HepG2 (cell line): ENCODE measurements around the gene CEBPA. TPM values are rescaled to one million over a fixed set of nuclear protein-coding genes. Genes with fewer than 3 reads are reported as not detected.

ENCODE experiments used
- BHLHE40 ChIP-seq: IDR thresholded peaks from 2 replicates; pipeline ENCODE4 v1.6.1; 2011; ENCODE audit warnings: low read length, improper control_type of control experiment
- DMAP1 ChIP-seq: IDR thresholded peaks from 2 replicates; pipeline ENCODE4 v1.6.1; 2016
- KDM5B ChIP-seq: sonication (generic); formaldehyde crosslinking; IDR thresholded peaks from 2 replicates; pipeline ENCODE4 v1.4.0; 2020; ENCODE audit warnings: missing genetic modification reagents, mild to moderate bottlenecking, borderline replicate concordance
- NR2F6 ChIP-seq, 2 experiments: IDR thresholded peaks; 2 replicates each; pipeline ENCODE4 v1.6.1; 2016; ENCODE audit warnings: antibody characterized with exemption in 1 of 2, mild to moderate bottlenecking in 1 of 2
- PHF5A ChIP-seq: IDR thresholded peaks from one replicate; pipeline ENCODE4 v1.6.1; 2018; ENCODE audit warnings: low read depth, missing genetic modification reagents; ENCODE audit not compliant: unreplicated experiment
- PPARG ChIP-seq: conservative IDR thresholded peaks from 2 replicates; pipeline ENCODE4 v1.6.1; 2016; ENCODE audit warnings: missing biosample characterization, missing genetic modification reagents
- RARA ChIP-seq: IDR thresholded peaks from 2 replicates; pipeline ENCODE4 v1.6.1; 2016; ENCODE audit warnings: missing genetic modification reagents, missing compliant biosample characterization
- RXRB ChIP-seq: IDR thresholded peaks from 2 replicates; pipeline ENCODE4 v1.6.1; 2016; ENCODE audit warnings: borderline replicate concordance, missing genetic modification reagents, missing compliant biosample characterization
- ZBTB40 ChIP-seq, 2 experiments: fragments of 450-650 bp in 1 of 2; sonication (generic) in 1 of 2; formaldehyde crosslinking in 1 of 2; IDR thresholded peaks; 2 replicates each; pipeline versions ENCODE4 v1.6.1 to v1.8.0; 2016 to 2022; ENCODE audit warnings: antibody characterized with exemption in 1 of 2, mild to moderate bottlenecking in 1 of 2, missing genetic modification reagents in 1 of 2
- ZFY ChIP-seq: sonication (generic); formaldehyde crosslinking; IDR thresholded peaks from 2 replicates; pipeline ENCODE4 v1.4.0; 2020; ENCODE audit warnings: missing genetic modification reagents
- ZNF329 ChIP-seq: sonication (generic); formaldehyde crosslinking; IDR thresholded peaks from 2 replicates; pipeline ENCODE4 v1.9.0; 2021; ENCODE audit warnings: low read depth, mild to moderate bottlenecking, missing genetic modification reagents
- ZNF343 ChIP-seq: sonication (generic); formaldehyde crosslinking; IDR thresholded peaks from 2 replicates; pipeline ENCODE4 v1.4.0; 2020; ENCODE audit warnings: mild to moderate bottlenecking, missing genetic modification reagents
- ZNF609 ChIP-seq: sonication (generic); formaldehyde crosslinking; IDR thresholded peaks from 2 replicates; pipeline ENCODE4 v1.4.0; 2020; ENCODE audit warnings: mild to moderate bottlenecking, missing genetic modification reagents, borderline replicate concordance
- ZNF720 ChIP-seq: sonication (generic); formaldehyde crosslinking; IDR thresholded peaks from 2 replicates; pipeline ENCODE4 v1.4.0; 2020; ENCODE audit warnings: missing genetic modification reagents
- ZNF746 ChIP-seq: sonication (generic); formaldehyde crosslinking; IDR thresholded peaks from 2 replicates; pipeline ENCODE4 v1.8.0; 2022; ENCODE audit warnings: mild to moderate bottlenecking, missing genetic modification reagents
- polyA plus RNA-seq, 8 experiments: library from polyadenylated mRNA; depleted of rRNA in 3 of 8; stranded (reverse) in 7 of 8; unstranded in 1 of 8; fragments of >200 nt; fragmentation: Illumina TruSeq in 4 of 8; extraction: Trizol in 4 of 8; gene quantifications; 2 replicates each; pipeline versions ENCODE4 v1.2.1 to v1.2.3, GENCODE V29; 2011 to 2016; ENCODE audit warnings: low read depth in 4 of 8, missing spikeins in 1 of 8, mixed read lengths in 1 of 8; ENCODE audit not compliant: insufficient read depth in 1 of 8
- total RNA-seq, 5 experiments: library from RNA; depleted of rRNA; stranded (reverse); fragments of >200 nt; fragmentation: Illumina TruSeq; extraction: Trizol; gene quantifications; 2 replicates each; pipeline ENCODE4 v1.2.3, GENCODE V29; 2016; ENCODE audit warnings: low read depth in 1 of 5

Gene CEBPA
- total and polyA plus RNA-seq, 2 of the 13 experiments (the other 11 are each of a cell fraction or from before 2014, with no cell fraction given), result 24.8 to 103 TPM

GRCh38 chr19:33290956-33291622, 11.2 kb downstream of the CEBPA start (continued):
- peak; percentile 75 for TF ChIP-seq RARA (CRISPR knock-in tag)
- 0 out of 2 replicates have a peak, but pooled peaks have one; percentile 1 for TF ChIP-seq ZNF720 (CRISPR knock-in tag)
- no peak for TF ChIP-seq DMAP1 (CRISPR knock-in tag)
- no peak for TF ChIP-seq ZNF609 (CRISPR knock-in tag)
- no peak for TF ChIP-seq PHF5A
- TF ChIP-seq PPARG (CRISPR knock-in tag), result peak; percentile 59
- peak; percentile 26; the same call in 1 of the 2 replicates for TF ChIP-seq BHLHE40
- no peak for TF ChIP-seq ZNF329 (CRISPR knock-in tag)
- TF ChIP-seq ZFY (CRISPR knock-in tag), result 0 out of 2 replicates have a peak, but pooled peaks have one; percentile 46
- no peak for TF ChIP-seq ZNF746 (CRISPR knock-in tag)
- TF ChIP-seq KDM5B (CRISPR knock-in tag), result peak; percentile 42; the same call in 1 of the 2 replicates
- peak; percentile 33; the same call in 1 of the 2 replicates for TF ChIP-seq NR2F6 (IDR thresholded peaks at IDR 0.05)
- peak; percentile 23; the same call in 1 of the 2 replicates for TF ChIP-seq NR2F6 (CRISPR knock-in tag; IDR thresholded peaks at IDR 0.05)
- no peak for TF ChIP-seq ZBTB40 (IDR thresholded peaks at IDR 0.05)
- no peak for TF ChIP-seq ZBTB40 (CRISPR knock-in tag; IDR thresholded peaks at IDR 0.05)
- TF ChIP-seq ZNF343, result no peak
- TF ChIP-seq RXRB (CRISPR knock-in tag), result 0 out of 2 replicates have a peak, but pooled peaks have one; percentile 19
